ENCODE results near the gene ARHGAP4.

ARHGAP4 gene

GRCh38 chrX:153903238-153903980 is 22.7 kb downstream of the ARHGAP4 start:
- no peak for DNase-seq

- DNase-seq = no peak
Measured at GRCh38 chrX:153902385-153902784, 23.7 kb downstream of the ARHGAP4 start.

- DNase-seq = no peak
Measured at GRCh38 chrX:153901753-153902140, 24.3 kb downstream of the ARHGAP4 start.

- DNase-seq = peak; percentile 42
Measured at GRCh38 chrX:153900831-153901752, 25.0 kb downstream of the ARHGAP4 start.

- no peak for DNase-seq
Measured at GRCh38 chrX:153897899-153898298, 28.2 kb downstream of the ARHGAP4 start.

GRCh38 chrX:153889123-153889522 is 36.9 kb downstream of the ARHGAP4 start:
- DNase-seq = no peak

GRCh38 chrX:153888344-153888743 is 37.7 kb downstream of the ARHGAP4 start:
- no peak for DNase-seq

- DNase-seq = no peak
Measured at GRCh38 chrX:153887385-153887784, 38.7 kb downstream of the ARHGAP4 start.

- no peak for DNase-seq
Measured at GRCh38 chrX:153886915-153887314, 39.1 kb downstream of the ARHGAP4 start.

- DNase-seq = no peak
Measured at GRCh38 chrX:153885968-153886903, 39.8 kb downstream of the ARHGAP4 start, which contains the start of gene L1CAM. L1CAM (minus strand) TSS chrX:153886173; CDS start chrX:153875836, 10,337 bp downstream.

- no peak for DNase-seq
Measured at GRCh38 chrX:153885208-153885787, 40.8 kb downstream of the ARHGAP4 start.

- DNase-seq = no peak
Measured at GRCh38 chrX:153884590-153884989, 41.5 kb downstream of the ARHGAP4 start.

- no peak for DNase-seq
Measured at GRCh38 chrX:153884136-153884535, 41.9 kb downstream of the ARHGAP4 start.

- DNase-seq = no peak
Measured at GRCh38 chrX:153883163-153883843, 42.8 kb downstream of the ARHGAP4 start.

- no peak for DNase-seq
Measured at GRCh38 chrX:153882557-153882956, 43.5 kb downstream of the ARHGAP4 start.

- DNase-seq = no peak
Measured at GRCh38 chrX:153882086-153882498, 44.0 kb downstream of the ARHGAP4 start.

GRCh38 chrX:153881281-153881680 is 44.8 kb downstream of the ARHGAP4 start:
- DNase-seq = no peak

- DNase-seq = no peak
Measured at GRCh38 chrX:153880440-153880815, 45.6 kb downstream of the ARHGAP4 start.

GRCh38 chrX:153879741-153880439 is 46.2 kb downstream of the ARHGAP4 start:
- no peak for DNase-seq

GRCh38 chrX:153878969-153879653 is 47.0 kb downstream of the ARHGAP4 start:
- no peak for DNase-seq
